PC-3 (cell line): ENCODE data around the gene ABCB8. TPM values are rescaled to one million over a fixed set of nuclear protein-coding genes. Genes with fewer than 3 reads are reported as not detected.
A peak's percentile ranks its signal among the peaks of the same experiment; 100 is the strongest.

ENCODE experiments used
- ATAC-seq: fragments of 200-7000 bp; cut with Tn5 transposase; 2 replicates; pipeline ENCODE4 v1.9.1; 2020; ENCODE audit warnings: mild to moderate bottlenecking, moderate library complexity
- BruUV-seq: library from RNA; stranded (reverse); fragments of 400-500 nt; replicated peaks from 2 replicates; lab custom pipeline; 2021; lab: Mats Ljungman, UMichigan
- CTCF ChIA-PET: fragments of 300-600 bp; sonication (Branson Sonifier 250); formaldehyde crosslinking; loops from one replicate; lab custom pipeline; 2022; ENCODE audit warnings: antibody characterized with exemption; lab: Charles Lee
- POLR2A ChIA-PET: fragments of 300-600 bp; sonication (Branson Sonifier 250); formaldehyde crosslinking; loops from one replicate; lab custom pipeline; 2022; ENCODE audit warnings: antibody characterized with exemption; ENCODE audit not compliant: unreplicated experiment; lab: Charles Lee
- DNase-seq: peaks from one replicate; pipeline ENCODE4 v3.0.0-alpha.2; 2015
- H2AFZ ChIP-seq: fragments of 300-600 bp; sonication (generic); 2 replicates; pipeline ENCODE4 v1.6.0; 2016; ENCODE audit warnings: antibody characterized with exemption, low read length
- H3F3A ChIP-seq: fragments of 300-600 bp; sonication (generic); one replicate; pipeline ENCODE4 v1.6.0; 2017; ENCODE audit warnings: antibody characterized with exemption, low read length, control low read depth, mild to moderate bottlenecking; ENCODE audit not compliant: unreplicated experiment
- H3K27ac ChIP-seq: fragments of 300-600 bp; sonication (generic); 2 replicates; pipeline ENCODE4 v1.5.1; 2016; ENCODE audit warnings: mild to moderate bottlenecking, low read length
- H3K27me3 ChIP-seq: fragments of 300-600 bp; sonication (generic); 2 replicates; pipeline ENCODE4 v1.6.1; 2016; ENCODE audit warnings: low read length, mixed read lengths
- H3K36me3 ChIP-seq: fragments of 300-600 bp; sonication (generic); 2 replicates; pipeline ENCODE4 v1.6.1; 2016; ENCODE audit warnings: low read depth, mixed run types, low read length, mixed read lengths
- H3K4me1 ChIP-seq: fragments of 300-600 bp; sonication (generic); 2 replicates; pipeline ENCODE4 v1.5.1; 2016; ENCODE audit warnings: low read length; ENCODE audit not compliant: insufficient read depth
- H3K4me2 ChIP-seq: fragments of 300-600 bp; sonication (generic); 2 replicates; pipeline ENCODE4 v1.6.0; 2016; ENCODE audit warnings: low read length
- H3K4me3 ChIP-seq: fragments of 300-600 bp; sonication (generic); 2 replicates; pipeline ENCODE4 v1.5.1; 2016; ENCODE audit warnings: mild to moderate bottlenecking, low read length, mixed read lengths
- H3K79me2 ChIP-seq: fragments of 300-600 bp; sonication (generic); 2 replicates; pipeline ENCODE4 v1.6.1; 2017; ENCODE audit warnings: low read length, mixed read lengths
- H3K9ac ChIP-seq: fragments of 300-600 bp; sonication (generic); 2 replicates; pipeline ENCODE4 v1.6.0; 2016; ENCODE audit warnings: mild to moderate bottlenecking, low read length
- H3K9me2 ChIP-seq: fragments of 300-600 bp; sonication (generic); replicated peaks from 2 replicates; pipeline ENCODE4 v1.6.1; 2016; ENCODE audit warnings: mixed run types, low read length, mixed read lengths
- H3K9me3 ChIP-seq: fragments of 300-600 bp; sonication (generic); 2 replicates; pipeline ENCODE4 v1.6.1; 2016; ENCODE audit warnings: low read length, mixed read lengths
- H4K20me1 ChIP-seq: fragments of 300-600 bp; sonication (generic); 2 replicates; pipeline ENCODE4 v1.6.1; 2016; ENCODE audit warnings: low read length, mixed read lengths
- CTCF ChIP-seq: fragments of 300-600 bp; sonication (generic); conservative IDR thresholded peaks from 2 replicates; pipeline ENCODE4 v1.5.1; 2017; ENCODE audit warnings: antibody characterized with exemption, low read depth, mild to moderate bottlenecking, low read length
- EZH2 ChIP-seq: fragments of 300-600 bp; sonication (generic); IDR thresholded peaks from one replicate; pipeline ENCODE4 v1.6.1; 2017; ENCODE audit warnings: antibody characterized with exemption, mild to moderate bottlenecking, low read length; ENCODE audit not compliant: unreplicated experiment
- EZH2phosphoT487 ChIP-seq: fragments of 300-600 bp; sonication (generic); IDR thresholded peaks from 2 replicates; pipeline ENCODE4 v1.6.1; 2018; ENCODE audit warnings: mild to moderate bottlenecking, antibody characterized with exemption, low read length, borderline replicate concordance
- intact Hi-C: fragments of 100-400 bp; cut with micrococcal nuclease; formaldehyde crosslinking; loops from 2 replicates; pipeline ENCODE4 v1.9.0; 2023
- total RNA-seq: library from RNA; depleted of rRNA; stranded (reverse); fragments of >200 nt; gene quantifications from 2 replicates; pipeline ENCODE4 v1.2.3, GENCODE V29; 2014

Gene ABCB8
- total RNA-seq, 1 experiment from 2014 or later, result 58.4 TPM

DNA sequence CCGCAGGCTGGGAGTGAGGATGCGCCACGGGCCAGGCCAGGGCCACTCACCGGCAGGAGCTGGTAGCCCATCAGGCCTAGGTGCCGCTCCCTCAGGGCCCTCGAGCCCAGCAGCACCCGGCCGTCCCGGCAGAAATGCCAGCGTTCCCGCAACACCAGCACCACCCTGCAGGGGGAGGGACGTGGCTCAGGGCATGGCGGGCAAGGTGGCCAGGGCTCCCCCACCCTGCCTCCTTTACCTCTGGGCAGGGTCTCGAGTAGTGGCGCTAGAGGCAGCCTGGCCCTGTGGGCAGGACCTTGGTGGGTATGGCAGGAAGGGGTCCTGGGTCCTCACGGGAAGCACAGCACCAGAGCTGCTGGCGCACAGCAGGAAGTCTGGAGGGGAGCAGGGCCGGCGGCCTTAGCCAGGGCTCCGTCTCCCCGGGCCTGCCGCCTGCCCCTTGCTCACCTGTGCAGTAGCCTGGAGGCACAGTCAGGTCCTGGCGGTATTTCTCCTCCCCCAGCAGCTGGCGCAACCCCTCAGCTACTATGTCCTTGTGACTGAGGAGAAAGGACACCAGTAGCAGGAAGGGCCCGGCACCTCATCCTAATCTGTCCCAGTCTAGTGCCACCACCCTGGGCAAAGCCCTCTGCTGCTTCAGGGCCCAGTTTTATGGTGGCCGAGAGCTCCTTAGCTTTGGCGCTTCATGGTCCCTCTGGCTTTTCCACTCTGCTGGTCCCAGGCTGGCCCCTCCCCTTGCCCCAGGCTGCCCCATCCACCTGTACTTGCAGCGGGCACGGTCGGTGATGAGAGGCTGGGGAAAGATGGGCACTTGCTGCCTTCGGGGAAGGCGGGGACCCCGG lies 48.8 kb downstream of the ABCB8 start:
- peaks cover 11% of the 10 kb centered on the region; the same call in 1 of the 2 replicates for H3K36me3 ChIP-seq
- intact Hi-C loops, result loop anchor here (5.0 kb wide), 1 partner anchor 35 kb away; no protein-coding TSS in a partner anchor
- H3K9ac ChIP-seq, result no peak overlapping the region
- H3K9me3 ChIP-seq, result no peaks in the 10 kb centered on the region
- H3K4me1 ChIP-seq, result peaks cover 21% of the 10 kb centered on the region
- no peaks in the 10 kb centered on the region for H3K27me3 ChIP-seq
- ATAC-seq, result peak; percentile 4; the same call in 1 of the 2 replicates
- no TSS peak for BruUV-seq
- no peak overlapping the region for H2AFZ ChIP-seq
- ChIA-PET CTCF (interaction anchor here (0.5 to 0.7 kb wide), 2 partner anchors 11 to 32 kb away, joined by 3 to 6 read pairs; no protein-coding TSS in a partner anchor), POLR2A (no interaction called here)
- TF ChIP-seq EZH2 (no peak), EZH2phosphoT487 (no peak), CTCF (peak; percentile 49)
- H4K20me1 ChIP-seq, result no peaks in the 10 kb centered on the region
- H3F3A ChIP-seq, result no peaks in the 10 kb centered on the region
- H3K4me3 ChIP-seq, result no peak overlapping the region
- no peak overlapping the region for H3K4me2 ChIP-seq
- H3K79me2 ChIP-seq, result peaks cover 31% of the 10 kb centered on the region
- H3K9me2 ChIP-seq, result no peaks in the 10 kb centered on the region
- no peak overlapping the region for H3K27ac ChIP-seq
- DNase-seq, result peak; percentile 43

GRCh38 chr7:151077705-151078232 lies 49.5 kb downstream of the ABCB8 start:
- no peak for ATAC-seq

More at GRCh38 chr7:151077705-151078232, 49.5 kb downstream of the ABCB8 start:
- no peak overlapping the region for H3K27ac ChIP-seq
- H3K27me3 ChIP-seq, result no peaks in the 10 kb centered on the region
- CTCF ChIA-PET, result interaction anchor here (0.7 kb wide), 1 partner anchor 10 kb away, joined by 3 read pairs; no protein-coding TSS in a partner anchor
- H3K4me3 ChIP-seq, result no peak overlapping the region
- no peak overlapping the region for H3K9ac ChIP-seq
- POLR2A ChIA-PET, result no interaction called here
- no peak overlapping the region for H2AFZ ChIP-seq
- BruUV-seq, result no TSS peak
- no peaks in the 10 kb centered on the region for H3K9me3 ChIP-seq
- no peak for DNase-seq
- no peaks in the 10 kb centered on the region for H4K20me1 ChIP-seq
- peaks cover 38% of the 10 kb centered on the region for H3K79me2 ChIP-seq
- H3F3A ChIP-seq, result no peaks in the 10 kb centered on the region
- H3K36me3 ChIP-seq, result peaks cover 11% of the 10 kb centered on the region; the same call in 1 of the 2 replicates
- H3K4me1 ChIP-seq, result peaks cover 27% of the 10 kb centered on the region
- intact Hi-C loops, result loop anchor here (5.0 kb wide), 1 partner anchor 35 kb away; no protein-coding TSS in a partner anchor
- TF ChIP-seq EZH2 (no peak), CTCF (no peak), EZH2phosphoT487 (no peak)
- no peaks in the 10 kb centered on the region for H3K9me2 ChIP-seq
- no peak overlapping the region for H3K4me2 ChIP-seq
